NCI-H2081 treated with DMSO at 0.1 percent for 48 hours (cell line): ENCODE measurements around the gene BCL2L11.

ENCODE experiments used
- DNase-seq: peaks from one replicate; lab custom pipeline; 2025; lab: John Stamatoyannopoulos, UW

BCL2L11 gene

GRCh38 chr2:111168528-111169239, 48.0 kb downstream of the BCL2L11 start:
- no peak for DNase-seq

- no peak for DNase-seq
Measured at GRCh38 chr2:111169268-111169667, 48.6 kb downstream of the BCL2L11 start.

- DNase-seq: no peak
Measured at GRCh38 chr2:111169924-111170323, 49.2 kb downstream of the BCL2L11 start.

DNA sequence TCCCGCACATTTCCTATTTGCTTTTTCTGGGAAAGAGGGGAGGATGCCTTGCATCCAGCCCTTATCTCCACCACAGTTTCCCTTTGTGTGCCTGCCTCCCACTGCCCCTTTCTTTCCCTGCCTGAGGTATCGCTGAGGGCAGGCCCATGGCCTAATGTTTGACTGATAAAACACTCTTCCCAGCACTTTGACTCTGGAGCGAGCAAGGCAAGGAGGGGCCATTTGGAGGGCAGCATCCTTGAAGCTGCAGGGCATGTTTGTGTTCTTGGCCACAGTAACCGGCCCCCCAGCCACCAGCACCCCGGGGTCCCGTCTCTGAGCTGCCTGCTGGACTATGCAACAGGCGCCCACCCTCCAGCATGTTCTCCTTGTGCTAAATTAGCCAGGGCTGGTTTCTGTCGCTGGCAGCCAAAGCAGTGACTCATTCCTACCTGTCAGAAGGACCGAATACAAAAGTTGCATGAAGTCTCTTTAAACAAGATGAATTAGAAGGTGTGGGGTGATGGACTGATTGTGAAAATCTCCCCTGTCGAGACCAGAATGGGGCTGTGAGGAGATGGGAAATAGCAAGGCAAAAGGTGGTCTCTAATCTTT, 50.7 kb downstream of the BCL2L11 start:
- DNase-seq: no peak

GRCh38 chr2:111172666-111173065, 52.0 kb downstream of the BCL2L11 start:
- no peak for DNase-seq

- no peak for DNase-seq
Measured at GRCh38 chr2:111173338-111173737, 52.6 kb downstream of the BCL2L11 start.

- DNase-seq: no peak
Measured at GRCh38 chr2:111173856-111174255, 53.1 kb downstream of the BCL2L11 start.

- DNase-seq: no peak
Measured at GRCh38 chr2:111175615-111176014, 54.9 kb downstream of the BCL2L11 start.

GRCh38 chr2:111176388-111176787, 55.7 kb downstream of the BCL2L11 start:
- no peak for DNase-seq

DNA sequence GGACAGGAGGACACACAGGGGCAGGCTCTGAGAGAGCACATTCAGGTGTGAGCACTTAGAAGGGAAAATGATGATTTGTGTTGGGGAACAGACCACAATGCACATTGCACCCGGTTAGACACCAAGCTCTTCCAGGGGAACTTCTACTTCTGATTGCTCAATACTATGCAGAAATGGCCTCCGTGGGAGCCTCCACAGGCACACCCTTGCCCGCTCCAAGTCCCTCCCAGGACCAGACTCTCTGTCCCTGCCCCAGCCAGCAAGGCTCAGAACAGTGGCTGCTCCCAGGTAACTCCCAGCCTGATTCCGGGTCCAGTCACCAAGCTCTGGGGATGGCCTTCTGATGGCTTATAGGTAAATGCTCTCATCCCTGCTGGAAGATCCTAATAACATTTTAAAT, 56.2 kb downstream of the BCL2L11 start:
- DNase-seq: no peak

DNA sequence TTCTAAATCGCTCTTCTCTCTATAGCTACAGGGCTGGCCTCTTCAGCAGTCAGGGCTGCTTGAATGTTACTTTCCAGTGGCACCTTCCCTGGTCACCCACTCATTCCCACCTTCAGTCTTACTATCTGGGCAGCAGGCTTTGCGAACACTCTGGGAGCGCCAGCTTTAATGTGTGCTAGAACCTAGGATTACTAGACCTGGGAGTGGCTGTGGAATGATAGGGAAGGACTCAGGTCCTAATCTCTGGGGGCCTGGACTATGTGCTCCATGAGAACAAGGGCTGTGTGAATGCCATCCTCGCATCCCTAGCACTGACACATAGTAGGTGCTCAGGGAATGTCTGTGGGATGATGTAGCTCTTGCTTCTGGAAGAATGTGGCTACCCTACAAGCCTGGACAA, 57.6 kb downstream of the BCL2L11 start:
- no peak for DNase-seq

- no peak for DNase-seq
Measured at GRCh38 chr2:111178730-111179405, 58.2 kb downstream of the BCL2L11 start.

DNA sequence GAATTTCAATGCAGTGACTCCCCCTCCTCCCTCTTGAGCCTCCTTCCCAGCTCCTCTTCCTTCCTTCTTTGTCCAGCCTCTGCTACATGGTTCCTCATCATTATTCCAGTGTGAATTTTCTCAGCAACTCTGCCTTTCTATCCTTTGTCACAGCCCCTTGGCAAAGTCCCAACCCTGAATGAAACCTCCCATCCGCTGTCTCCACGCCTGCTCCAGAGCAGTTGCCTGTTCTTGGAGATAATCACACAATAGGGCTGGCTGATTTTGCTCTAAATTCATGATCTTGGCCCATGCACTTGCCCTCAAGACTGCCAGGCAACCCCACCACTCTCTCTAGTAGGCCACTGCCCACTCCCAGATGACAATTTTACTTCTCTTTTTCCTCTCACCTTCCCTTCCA, 61.4 kb downstream of the BCL2L11 start:
- no peak for DNase-seq

DNA sequence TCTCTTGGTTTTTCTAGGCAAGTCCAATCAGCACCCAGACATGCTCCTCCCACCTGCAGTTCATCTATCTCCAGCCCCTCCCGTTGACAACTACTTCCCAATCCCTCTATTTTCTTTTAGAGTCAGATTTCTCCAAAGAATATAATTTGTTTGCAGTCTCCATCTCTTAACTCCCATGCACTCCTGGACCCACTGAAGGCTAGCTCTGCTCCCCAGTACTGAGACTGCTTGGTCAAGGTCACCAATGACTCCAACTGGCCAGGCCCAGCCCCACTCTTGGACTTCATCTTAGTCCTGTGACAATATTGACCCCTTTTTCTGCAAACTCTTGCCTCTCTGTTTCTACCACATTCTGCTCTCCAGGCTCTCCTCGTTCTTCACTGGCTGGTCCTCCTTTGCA, 62.0 kb downstream of the BCL2L11 start:
- DNase-seq: no peak

DNA sequence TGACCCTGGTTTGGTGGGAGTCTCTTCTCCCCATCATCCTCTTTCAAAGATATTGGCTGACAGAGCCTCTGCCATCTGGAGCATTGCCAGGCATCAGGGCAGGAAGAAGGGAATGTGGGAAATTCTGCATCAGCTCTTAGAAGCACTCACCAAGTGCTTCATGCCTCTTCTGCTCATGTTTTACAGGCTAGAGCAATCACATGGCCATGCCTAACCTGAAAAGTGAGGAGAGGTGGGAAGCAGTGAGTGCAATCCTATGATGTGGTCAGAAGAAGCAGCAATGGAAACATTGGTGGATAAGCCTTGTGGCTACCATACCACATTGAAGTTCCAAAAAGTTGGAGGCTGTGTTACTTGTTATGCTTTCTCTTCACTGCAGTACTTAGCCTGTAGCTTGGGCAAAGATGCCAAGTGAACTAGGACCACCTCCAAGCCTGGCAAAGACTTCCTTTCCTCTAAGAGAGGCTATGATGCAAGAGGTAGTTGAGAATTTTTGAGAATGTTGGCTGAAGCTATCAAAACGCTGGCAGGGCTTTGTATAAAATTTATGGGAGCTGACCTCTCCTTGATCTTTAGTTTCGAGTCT, 64.1 kb downstream of the BCL2L11 start:
- DNase-seq: no peak

GRCh38 chr2:111185361-111186022, 64.8 kb downstream of the BCL2L11 start:
- no peak for DNase-seq

- DNase-seq: no peak
Measured at GRCh38 chr2:111186121-111186715, 65.5 kb downstream of the BCL2L11 start.

- DNase-seq: no peak
Measured at GRCh38 chr2:111186933-111187332, 66.2 kb downstream of the BCL2L11 start.

- DNase-seq: no peak
Measured at GRCh38 chr2:111188681-111189080, 68.0 kb downstream of the BCL2L11 start.

DNA sequence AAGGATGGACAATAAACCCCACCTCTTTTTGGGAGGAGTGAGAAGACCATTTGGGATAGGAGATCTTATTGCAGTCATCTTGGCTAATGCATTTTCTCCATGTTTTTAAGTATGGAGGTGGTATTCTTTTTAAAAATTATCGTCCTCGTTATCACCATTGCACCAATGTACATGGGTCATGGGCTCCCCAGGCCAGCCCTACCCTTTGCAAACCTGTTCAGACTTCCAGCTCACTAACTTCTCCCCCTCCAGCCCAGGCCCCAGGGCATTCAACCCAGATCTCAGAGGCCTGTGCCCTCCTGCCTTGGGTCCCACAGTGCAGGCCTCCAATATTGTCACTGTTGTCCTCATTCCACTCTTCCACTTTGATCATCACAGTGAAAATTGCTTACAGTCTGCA, 68.4 kb downstream of the BCL2L11 start:
- no peak for DNase-seq

DNA sequence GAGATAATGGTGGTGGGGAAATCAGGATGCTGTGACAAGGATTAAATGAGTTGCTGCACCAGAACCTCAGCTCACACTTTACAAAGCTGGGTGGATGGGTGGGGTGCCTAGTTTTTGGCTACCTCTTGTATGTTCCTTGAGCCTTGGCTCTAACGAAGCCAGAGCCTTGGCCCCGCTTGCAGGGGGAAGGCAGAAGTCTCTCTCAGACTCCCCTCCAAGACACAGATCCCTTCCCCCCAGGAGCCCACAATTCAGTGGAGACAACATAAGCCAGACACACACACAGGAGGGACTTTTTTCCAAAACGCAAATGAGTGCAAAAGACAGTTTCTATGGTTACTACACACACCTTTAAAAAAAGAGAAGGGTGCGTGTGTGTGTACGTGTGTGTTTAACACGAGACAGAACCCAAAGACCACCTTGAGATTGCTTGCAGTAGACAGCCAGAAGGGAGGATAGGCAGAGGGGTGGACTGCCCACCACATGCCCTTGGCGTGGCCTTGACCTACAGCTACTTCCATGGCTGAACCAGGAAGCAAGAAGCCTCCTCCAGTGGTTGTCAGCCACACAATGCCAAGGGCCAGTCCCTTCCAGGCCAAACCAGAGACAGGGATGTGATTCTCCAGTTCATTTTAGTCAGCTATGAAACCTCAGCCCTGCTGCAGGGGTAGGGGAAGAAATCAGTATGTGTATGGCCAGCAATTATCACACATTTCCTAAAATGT, 70.3 kb downstream of the BCL2L11 start:
- no peak for DNase-seq
